KOPT-K1 (cell line): ENCODE results near the gene IGSF21.
"Not testable (repeated sequence)": the region's sequence is repeated elsewhere in the genome, so short reads cannot be mapped to it uniquely, and the experiment has no call there.

Source experiments
- H3K27ac ChIP-seq: fragments of 200-600 bp; sonication (generic); 2 replicates; pipeline ENCODE4 v1.5.1; 2016; ENCODE audit warnings: antibody characterized with exemption, mild to moderate bottlenecking, low read depth, low read length; ENCODE audit not compliant: poor library complexity, severe bottlenecking
- H3K36me3 ChIP-seq: fragments of 200-600 bp; sonication (generic); 2 replicates; pipeline ENCODE4 v1.5.1; 2017; ENCODE audit warnings: antibody characterized with exemption, mild to moderate bottlenecking, low read length, moderate library complexity; ENCODE audit not compliant: insufficient read depth
- H3K9me3 ChIP-seq: fragments of 200-600 bp; sonication (generic); 2 replicates; pipeline ENCODE4 v1.5.1; 2017; ENCODE audit warnings: antibody characterized with exemption, low read length, mild to moderate bottlenecking; ENCODE audit not compliant: insufficient read depth, poor library complexity, severe bottlenecking

IGSF21 gene

DNA sequence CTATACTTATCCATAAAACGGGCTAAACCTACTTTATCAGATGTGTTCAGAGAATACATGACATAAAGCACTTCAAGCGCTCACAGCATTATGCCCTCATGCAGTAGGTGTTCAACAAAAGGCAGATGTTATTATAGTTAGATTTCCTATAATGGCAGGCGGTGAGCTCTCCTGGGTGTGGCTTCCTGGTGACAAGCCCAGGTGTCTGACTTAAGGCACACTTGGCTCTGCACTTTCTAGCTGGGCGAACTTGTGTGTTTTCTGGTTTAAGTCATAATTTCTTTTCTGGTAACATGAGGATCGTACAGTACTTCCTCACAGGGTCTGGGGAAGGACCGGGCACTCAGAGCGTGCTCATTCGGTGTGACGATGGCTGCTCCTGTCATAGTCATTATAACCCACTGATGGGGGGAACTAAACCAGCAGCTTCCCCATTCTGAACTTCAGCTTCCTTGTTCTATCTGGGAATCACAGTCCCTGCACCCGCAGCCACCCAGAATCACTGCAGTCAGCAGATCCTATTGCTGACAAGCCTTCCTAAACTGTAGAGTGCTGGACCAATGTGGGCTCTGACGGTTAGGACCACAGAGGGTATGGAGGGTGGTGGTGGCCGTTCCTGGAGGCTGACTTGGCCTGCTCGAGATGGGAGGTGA lies 52.8 kb downstream of the IGSF21 start:
- H3K36me3 ChIP-seq = no peaks in the 10 kb centered on the region

DNA sequence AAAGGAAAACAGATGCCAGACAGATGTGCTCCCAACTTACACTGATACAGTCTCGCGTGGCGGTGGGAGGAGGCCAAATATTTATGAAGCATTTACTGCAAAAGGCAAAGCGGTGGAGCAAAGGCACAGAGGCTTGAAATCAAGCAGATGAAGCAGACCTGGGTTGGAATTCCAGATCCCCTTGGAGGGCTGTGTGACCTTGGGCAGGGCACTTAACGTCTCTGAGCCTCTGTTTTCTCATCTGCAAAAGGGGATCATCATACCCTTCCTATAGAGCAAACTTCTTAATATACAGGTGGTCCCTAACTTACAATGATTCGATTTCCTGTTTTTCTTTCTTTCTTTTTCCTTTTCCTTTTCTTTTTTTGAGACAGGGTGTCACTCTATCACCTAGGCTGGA lies 54.1 kb downstream of the IGSF21 start:
- H3K9me3 ChIP-seq = no peaks in the 10 kb centered on the region
- no peak overlapping the region for H3K27ac ChIP-seq
- H3K36me3 ChIP-seq = no peaks in the 10 kb centered on the region

More for the DNA sequence above, 52.8 kb downstream of the IGSF21 start:
- no peak overlapping the region for H3K27ac ChIP-seq
- no peaks in the 10 kb centered on the region for H3K9me3 ChIP-seq

DNA sequence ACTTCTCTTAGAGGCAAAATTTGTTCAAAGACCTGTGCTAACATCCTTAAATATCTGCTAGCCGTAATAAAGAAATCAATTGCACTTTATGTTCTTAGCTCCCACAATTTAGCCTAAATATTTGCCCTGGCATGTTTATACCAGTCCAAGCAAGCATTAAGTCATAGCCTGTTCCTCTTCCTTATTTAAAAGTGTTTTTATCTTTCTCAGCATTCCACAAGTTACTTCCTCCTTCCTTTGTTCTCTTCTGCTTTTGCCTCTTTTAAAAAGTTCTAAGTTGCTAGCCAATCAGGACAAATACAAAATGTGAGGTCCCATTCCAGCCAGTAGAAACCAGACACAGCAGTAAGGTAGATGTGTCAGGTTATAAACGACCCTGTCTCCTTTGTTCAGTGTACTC lies 58.0 kb downstream of the IGSF21 start:
- H3K36me3 ChIP-seq, H3K9me3 ChIP-seq, H3K27ac ChIP-seq: not testable (repeated sequence)

DNA sequence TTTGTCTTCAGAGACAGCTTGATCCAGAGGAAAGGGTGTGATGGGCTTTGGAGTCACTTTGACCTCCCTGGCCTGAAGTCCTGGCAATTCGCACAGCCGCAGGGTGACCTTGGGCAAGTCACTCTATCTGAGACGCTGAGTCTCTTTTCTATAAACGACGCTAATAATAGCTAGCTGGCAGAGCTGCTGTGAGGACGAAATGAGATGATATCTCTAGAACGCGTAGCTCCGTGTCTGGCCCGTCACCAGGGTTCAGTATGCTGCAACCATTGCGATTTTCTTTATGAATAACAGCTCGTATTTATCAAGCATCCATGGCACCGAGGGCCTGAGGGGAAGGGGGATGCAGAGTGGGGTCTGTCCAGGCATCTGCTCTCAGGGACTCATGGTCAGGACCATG lies 58.7 kb downstream of the IGSF21 start:
- H3K27ac ChIP-seq = no peak overlapping the region
- H3K9me3 ChIP-seq = no peaks in the 10 kb centered on the region
- no peaks in the 10 kb centered on the region for H3K36me3 ChIP-seq

DNA sequence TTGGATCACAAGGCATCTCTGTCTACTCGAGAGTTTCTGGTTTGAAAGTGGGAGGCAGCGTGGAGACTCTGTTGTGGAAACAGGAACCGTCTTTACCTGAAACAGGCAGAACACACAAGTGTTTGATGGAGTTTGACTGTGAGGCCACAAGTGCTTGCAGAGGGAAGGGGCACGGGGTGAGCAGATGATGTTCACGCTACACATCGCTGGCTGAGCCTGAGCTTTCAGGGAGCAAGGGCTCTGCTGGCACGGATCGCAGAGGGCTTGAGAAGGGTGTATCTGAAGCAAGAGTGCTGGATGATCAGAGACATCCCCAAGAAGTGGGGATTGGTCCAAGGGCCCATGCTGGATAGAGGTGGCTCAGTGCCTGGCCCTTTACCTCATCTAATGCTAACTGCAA lies 59.3 kb downstream of the IGSF21 start:
- no peaks in the 10 kb centered on the region for H3K9me3 ChIP-seq
- no peaks in the 10 kb centered on the region for H3K36me3 ChIP-seq
- H3K27ac ChIP-seq = no peak overlapping the region

DNA sequence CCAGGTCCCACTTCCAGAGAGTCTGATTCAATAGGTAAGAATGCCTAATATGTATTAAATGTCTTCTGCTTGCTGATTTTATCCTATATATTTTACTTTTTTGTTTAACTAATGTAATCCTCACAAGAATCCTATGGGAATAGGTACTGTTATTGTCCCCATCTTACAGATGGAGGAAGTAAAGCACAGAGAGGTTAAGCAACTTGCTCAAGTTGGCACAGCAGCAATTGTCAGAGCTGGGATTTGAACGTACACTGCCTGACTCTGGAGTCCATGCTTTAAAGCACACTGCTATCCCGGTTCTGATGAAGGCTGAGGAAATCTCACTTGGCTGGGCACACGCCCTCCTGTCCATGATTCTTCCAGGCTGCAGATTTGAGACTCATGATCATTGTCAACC lies 62.8 kb downstream of the IGSF21 start:
- no peak overlapping the region for H3K27ac ChIP-seq
- H3K9me3 ChIP-seq = no peaks in the 10 kb centered on the region
- no peaks in the 10 kb centered on the region for H3K36me3 ChIP-seq

DNA sequence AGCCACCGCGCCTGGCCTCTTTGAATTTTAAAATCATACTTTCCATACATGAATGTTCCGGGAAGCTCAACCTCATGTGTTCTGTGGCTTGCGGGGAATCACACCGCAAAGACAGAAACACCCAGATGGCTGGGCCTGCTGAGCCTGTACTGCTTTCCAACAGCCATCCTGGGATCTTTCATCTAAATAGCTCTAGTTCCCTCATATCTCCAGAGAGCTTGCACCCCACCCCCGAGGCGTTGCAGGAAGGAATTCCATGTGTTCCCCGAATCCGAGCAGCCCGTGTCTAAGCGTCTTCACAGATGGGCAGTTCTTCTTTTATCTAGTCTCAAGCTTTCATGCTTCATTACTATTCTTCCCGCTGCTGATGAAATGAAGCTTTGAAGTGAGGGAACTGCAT lies 66.4 kb downstream of the IGSF21 start:
- no peaks in the 10 kb centered on the region for H3K36me3 ChIP-seq
- no peak overlapping the region for H3K27ac ChIP-seq
- H3K9me3 ChIP-seq = no peaks in the 10 kb centered on the region

DNA sequence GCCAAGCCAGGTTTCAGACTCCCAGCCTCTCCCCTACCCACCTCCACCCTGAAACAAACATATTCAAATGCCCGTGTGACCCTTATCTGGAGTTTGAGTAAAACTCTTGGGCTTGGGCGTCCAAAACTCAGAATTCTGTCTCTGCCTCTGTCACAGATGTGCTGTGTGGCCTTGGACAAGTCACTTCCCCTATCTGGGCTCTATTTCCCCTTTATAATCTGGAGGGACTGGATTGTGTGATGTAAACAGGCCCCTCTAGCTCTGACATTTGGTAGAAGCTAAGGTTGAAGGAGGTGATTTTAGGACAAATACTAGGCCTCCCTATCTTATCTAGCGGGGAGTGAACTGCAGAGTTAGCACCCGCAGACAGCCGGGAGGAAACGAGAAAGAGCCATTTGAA lies 67.5 kb downstream of the IGSF21 start:
- Histone ChIP-seq H3K27ac (no peak overlapping the region), H3K36me3 (no peaks in the 10 kb centered on the region), H3K9me3 (no peaks in the 10 kb centered on the region)

DNA sequence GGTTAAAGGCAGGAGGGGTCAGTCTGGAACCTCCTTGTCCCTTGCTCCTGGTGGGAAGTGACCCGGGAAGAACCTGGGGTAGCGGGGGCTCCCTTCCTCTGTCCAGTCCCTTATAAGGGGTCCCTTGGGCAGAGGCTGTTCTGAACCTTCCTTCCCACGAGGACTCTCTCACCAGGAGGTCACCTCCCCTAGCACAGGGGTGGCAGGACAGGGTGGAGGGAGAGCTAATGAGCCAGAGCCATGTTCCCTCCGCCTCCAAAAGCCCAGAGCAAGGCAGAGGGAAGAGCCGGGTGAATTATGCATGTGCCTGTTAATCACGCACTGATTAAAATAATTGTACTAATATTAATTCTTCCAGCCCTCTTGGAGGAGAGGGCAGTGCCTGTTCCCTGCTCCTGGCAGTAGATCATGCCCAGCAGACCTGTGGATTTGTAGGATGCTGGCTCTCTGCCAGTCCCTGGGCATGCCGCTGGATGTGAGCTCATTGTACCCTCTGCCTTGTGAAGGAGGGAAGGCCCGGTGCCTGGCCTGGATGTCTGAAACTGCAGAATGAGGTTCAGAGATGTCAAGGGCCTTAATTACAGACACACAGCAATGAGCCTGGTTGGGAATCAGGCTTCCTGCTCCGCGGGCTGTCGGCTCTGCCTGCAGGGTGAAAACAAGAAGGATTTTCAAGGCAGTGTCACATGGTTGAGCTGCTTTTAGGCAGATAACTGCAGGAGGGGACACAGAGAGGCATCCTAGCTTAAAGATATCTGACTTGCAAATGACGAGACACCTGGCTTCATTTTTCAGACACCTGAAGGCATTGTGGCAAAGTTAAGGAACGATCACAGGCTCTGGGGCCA lies 68.2 kb downstream of the IGSF21 start:
- Histone ChIP-seq H3K27ac (no peak overlapping the region), H3K36me3 (no peaks in the 10 kb centered on the region), H3K9me3 (no peaks in the 10 kb centered on the region)

DNA sequence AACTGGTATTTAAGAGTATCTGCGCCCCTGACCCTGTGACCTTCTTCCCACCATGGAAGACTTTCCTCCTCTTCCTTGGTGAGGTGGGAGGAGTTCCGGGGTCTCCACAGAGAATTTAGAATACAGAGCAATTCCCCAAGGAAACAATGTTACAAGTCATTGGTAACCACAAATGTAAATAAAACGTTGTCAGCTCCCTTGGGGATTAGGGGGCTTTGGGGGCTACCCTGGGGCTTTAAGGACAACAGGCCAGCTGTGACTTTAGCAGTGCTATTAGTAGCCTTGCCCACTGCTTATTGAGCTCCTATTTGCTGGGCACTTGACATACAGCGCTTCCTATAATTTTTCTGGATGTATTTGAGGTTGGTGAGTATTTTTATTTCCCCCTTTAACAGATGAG lies 69.0 kb downstream of the IGSF21 start:
- H3K9me3 ChIP-seq = no peaks in the 10 kb centered on the region
- no peak overlapping the region for H3K27ac ChIP-seq

DNA sequence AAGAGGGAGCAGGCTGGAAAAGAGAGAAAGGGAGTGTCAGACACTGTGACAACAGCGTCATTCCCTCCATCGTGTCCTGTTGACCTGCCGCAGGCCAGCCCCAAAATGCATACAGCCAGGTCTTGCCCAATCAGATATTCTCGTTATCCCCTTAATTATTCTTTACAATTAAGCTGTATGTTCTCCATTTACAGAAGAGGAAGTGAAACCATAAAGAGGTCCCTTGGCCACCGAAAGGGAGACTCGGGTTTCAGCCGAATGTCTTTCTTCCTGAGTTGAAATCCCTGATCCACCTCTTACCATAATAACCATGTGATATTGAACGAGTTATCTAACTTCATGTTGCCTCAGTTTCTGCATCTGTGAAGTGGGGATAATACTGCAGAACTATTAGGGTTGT lies 70.5 kb downstream of the IGSF21 start:
- no peaks in the 10 kb centered on the region for H3K36me3 ChIP-seq
- H3K27ac ChIP-seq = no peak overlapping the region
- H3K9me3 ChIP-seq = no peaks in the 10 kb centered on the region

More for the DNA sequence above, 69.0 kb downstream of the IGSF21 start:
- H3K36me3 ChIP-seq = no peaks in the 10 kb centered on the region

DNA sequence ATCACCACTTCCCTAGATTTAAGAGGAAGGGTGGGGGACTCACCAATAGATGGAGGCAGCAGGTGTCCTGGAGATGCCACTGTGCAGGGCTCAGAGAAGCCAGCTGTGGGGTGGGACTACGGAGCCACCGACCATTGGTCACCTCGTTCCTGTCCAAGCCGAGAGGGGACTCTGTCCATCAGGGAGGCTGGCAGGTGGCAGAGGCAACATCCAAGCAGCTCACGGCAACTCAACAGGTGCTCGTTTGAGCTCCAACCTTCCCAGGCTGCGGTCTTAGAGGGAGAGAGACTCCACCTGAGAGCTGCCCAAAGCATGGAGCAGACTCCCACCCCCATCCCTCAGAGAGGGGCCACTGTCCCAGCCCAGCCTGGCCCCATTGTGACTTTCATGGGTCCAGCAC lies 71.4 kb downstream of the IGSF21 start:
- Histone ChIP-seq H3K27ac (no peak overlapping the region), H3K36me3 (no peaks in the 10 kb centered on the region), H3K9me3 (no peaks in the 10 kb centered on the region)

DNA sequence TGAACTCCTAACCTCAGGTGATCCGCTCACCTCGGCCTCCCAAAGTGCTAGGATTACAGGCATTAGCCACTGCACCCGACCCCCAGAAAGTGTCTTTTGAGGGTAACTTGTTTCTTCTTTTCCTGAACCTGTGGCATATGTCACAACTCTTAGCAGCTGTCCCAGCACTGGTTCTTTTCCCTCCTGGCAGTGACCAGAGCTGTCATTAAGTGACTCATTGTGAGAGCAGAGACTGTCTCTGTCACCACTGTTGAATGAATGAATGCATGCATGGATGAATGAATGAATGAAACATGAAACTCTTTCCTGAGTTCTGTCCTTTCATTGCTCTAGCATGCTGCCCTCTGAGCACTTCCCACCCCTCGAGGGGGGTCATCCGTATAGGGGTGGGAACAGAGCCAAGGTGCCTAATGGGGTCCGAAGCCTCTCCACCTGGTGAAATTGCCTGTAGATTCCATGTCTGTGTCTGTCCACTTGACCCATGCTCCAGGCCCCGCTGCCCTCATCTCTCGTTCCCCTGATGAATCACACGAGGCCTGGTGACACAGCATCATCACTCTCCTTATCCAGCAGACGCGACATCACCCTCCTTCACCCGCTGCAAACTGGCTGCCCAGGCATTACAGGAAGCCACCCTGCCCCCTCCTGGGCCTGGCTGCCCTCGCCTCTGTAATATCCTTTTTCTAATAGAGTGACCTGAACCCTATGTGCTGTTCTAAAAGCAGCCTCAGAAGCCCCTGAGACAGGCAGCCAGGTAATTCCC lies 75.0 kb downstream of the IGSF21 start:
- H3K27ac ChIP-seq = no peak overlapping the region
- no peaks in the 10 kb centered on the region for H3K36me3 ChIP-seq
- H3K9me3 ChIP-seq = no peaks in the 10 kb centered on the region

DNA sequence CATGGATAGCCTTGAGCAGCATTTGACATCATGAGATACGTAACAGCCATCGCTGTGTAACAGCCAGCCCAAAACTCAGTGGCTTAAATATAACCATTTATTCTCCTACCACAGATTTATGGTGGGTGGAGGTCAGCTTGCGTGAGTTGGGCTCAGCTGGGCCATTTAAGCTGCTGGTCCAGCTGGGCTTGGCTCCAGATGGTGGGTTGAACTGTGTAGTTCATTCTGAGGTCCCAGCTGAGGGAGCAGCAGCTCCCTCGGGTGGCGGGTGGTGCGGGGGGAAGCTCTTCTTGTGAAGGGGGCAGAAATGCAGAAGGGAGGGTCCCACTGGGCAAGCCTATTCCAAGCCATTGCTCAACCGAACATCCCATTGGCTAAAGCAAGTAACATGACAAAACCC lies 75.9 kb downstream of the IGSF21 start:
- no peak overlapping the region for H3K27ac ChIP-seq
- H3K9me3 ChIP-seq = no peaks in the 10 kb centered on the region
- no peaks in the 10 kb centered on the region for H3K36me3 ChIP-seq

DNA sequence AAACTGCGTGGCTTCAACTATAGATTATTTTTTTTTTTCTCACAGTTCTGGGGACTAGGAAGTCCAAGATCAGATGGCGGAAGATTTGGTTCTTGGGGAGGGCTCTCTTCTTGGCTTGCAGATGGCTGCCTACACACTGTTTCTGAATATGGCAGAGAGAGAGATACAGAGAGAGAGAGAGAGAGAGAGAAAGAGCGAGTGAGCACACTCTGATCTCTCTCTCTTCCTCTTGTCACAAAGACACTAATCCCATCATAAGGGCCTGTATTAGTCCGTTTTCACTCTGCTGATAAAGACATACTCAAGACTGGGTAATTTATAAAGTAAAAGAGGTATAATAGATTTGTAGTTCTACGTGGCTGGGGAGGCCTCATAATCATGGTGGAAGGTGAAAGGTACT lies 79.5 kb downstream of the IGSF21 start:
- Histone ChIP-seq H3K9me3 (no peaks in the 10 kb centered on the region), H3K27ac (no peak overlapping the region), H3K36me3 (no peaks in the 10 kb centered on the region)
